CD4-positive, alpha-beta T cell treated with Interleukin-17A for 1 hour (primary cell): ENCODE measurements around the gene COA6.
"Not testable (repeated sequence)": the region's sequence is repeated elsewhere in the genome, so short reads cannot be mapped to it uniquely, and the experiment has no call there.

Source experiments
- DNase-seq: peaks from one replicate; pipeline ENCODE4 v3.0.0-alpha.2; 2020

Gene COA6

DNA sequence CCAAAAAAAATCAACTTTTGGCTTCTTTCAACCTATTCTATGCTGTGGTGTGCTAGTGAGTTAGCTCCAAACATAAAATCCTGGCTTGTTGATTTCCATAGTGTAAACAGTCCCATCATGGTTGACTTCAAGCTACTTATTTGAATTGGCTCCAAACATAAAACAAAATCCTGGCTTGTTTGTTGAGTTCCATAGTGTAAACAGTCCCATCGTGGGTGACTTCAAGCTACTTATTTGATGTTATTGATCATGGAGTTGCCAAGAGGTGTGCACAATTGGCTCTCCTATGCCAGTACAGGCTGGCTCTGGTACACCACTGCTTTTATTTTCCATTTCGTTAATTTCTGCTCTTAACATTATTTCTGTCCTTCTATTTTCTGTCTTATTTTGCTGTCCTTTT, 1.8 kb upstream of the COA6 start:
- DNase-seq = no peak

DNA sequence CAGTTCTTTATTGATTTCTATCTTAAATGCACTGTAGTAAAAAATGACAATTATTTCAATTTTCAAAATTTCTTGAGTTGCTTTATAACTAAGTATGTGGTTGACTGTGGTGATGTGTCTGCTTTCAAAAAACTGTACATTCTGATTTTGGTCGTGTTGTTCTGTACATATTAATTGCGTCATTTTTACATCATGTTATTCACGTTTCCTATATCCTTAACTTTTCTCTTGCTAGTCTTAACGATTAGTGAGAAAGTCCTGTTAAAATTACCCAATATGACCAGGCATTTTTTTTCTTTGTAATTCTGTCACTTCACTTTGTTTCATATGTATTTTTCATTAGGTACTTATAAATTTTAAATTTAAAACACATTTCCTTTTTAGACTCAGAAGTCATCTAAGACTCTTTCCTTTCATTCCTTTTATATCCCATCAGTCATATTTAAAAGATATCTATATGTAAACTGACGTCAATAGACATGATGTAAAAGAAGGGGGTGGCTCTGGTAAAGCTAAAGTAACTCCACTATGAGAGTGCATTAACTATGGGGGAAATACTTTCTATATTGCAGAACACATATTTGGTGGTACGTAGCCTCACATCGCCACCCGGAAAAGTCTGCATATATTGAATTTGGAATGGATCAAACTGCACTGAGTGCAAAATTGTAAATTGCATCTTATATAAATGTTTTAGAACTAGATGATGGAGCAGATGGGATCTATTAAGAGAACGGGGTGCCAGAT, 1.1 kb upstream of the COA6 start:
- no peak for DNase-seq

DNA sequence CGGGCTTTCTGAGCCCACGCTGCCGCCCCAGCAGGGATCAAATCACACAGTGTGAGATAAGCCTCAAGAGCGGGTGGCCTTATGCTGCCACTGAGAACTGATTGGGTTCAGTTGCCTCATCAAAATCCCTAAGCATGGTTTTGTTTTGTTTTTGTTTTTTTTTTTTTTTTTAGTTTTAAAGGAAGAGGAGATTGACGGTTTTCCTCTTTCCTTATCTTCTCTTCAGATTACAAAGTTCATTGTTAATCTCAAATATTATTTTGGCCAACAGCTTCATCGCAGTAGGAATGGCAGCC, 651 bp downstream of the COA6 start:
- no peak for DNase-seq

DNA sequence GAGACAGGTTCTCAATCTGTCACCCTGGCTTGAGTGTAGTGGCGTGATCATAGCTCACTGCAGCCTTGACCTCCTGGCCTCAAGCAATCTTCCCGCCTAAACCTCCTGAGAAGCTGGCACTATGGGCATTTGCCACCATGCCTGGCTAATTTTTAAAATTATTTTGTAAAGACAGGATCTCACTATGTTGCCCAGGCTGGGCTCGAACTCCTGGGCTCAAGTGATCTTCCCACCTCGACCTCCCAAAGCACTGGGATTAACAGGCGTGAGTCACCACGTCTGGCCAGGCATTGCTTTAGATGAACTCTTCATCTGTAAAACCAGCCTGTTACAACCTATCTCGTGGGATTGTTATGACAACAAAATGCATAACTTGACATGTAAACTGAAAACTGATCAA, 2.4 kb downstream of the COA6 start:
- DNase-seq = no peak

DNA sequence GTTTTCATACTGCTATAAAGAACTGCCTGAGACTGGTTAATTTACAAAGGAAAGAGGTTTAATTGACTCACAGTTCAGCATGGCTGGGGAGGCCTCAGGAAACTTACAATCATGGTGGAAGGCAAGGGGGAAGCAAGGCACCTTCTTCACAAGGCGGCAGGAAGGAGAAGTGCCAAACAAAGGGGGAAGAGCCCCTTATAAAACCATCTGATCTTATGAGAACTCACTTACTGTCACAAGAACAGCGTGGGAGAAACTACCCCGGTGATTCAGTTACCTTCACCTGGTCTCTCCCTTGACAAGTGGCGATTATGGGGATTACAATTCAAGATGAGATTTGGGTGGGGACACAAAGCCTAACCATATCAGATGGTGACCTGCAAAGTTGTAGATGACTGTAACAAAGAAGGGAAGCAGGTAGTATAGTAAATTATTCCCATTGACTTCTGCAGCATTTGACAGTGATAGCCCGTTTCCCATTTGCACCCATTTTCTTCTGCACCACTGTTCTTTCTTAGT, 6.4 kb downstream of the COA6 start:
- DNase-seq = not testable (repeated sequence)

DNA sequence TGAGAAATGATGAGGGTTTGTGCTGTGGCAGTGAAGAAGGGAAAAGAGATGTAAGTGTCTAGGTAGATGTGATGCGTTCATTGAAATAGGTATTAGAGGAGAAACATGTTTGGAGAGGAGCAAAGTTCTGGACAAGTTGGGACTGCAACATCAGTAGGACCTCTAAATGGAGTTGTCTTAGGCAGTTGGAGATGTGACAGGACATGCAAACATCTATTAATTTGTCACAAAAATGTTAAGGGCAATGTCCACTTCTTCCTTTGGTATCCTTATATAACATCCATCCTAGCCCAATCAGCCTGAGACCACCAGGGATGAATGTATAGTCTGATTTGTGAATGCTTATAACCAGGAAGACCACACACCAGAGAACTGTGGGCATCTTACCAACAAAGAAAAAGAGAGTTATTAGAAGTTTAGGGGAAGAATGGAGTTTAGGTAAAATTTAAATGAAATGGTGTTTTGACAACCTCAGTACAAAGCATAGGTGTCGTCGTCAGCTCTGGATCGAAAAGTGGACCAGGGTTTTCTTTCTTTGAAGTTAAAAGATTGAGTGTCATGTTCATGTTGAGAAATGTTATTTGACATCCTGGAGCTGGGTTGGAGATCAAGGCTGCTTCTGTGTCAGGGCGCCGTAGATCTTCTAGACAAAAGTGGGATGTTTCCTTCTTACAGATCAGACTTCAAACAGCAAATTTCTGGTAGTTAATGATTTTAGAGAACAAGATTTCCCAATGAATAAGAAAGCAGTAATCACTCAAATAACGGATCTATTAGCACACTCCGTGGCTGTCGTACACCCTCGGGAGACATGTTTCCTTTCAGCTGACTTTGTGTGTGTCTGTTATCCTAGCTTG, 8.7 kb downstream of the COA6 start:
- no peak for DNase-seq

DNA sequence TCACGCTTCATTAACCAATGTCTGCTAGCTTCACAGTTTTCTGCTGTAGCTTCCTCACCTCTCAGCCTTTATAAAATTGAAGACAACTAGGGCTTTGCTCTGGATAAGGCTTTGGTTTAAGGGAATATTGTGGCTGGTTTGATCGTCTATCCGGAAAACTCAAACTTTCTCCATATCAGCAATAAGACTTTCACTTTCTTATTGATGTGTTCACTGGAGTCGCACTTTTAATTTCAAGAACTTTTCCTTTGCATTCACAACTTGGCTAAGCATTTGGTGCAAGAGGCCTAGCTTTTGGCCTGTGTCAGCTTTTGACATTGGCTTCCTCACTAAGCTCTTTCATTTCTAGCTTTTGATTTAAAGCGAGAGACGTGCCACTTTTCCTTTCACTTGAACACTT, 12.9 kb downstream of the COA6 start:
- no peak for DNase-seq

DNA sequence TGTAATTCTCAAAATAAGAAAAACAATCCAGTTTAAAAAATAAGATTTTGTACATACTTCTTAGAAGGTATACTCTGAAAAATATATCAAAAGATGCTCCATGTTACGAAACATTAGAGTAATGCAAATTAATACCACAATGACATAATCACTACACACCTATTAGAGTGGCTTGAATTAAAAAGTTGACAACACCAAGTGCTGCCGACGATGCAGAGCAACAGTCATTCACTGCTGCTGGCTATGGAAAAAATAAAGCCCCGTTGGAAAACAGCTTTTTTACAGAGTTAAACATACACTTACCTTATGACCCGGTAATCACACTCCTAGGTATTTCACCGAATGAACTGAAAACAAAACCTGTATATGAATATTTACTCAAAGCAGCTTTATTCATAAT, 14.8 kb downstream of the COA6 start:
- no peak for DNase-seq

DNA sequence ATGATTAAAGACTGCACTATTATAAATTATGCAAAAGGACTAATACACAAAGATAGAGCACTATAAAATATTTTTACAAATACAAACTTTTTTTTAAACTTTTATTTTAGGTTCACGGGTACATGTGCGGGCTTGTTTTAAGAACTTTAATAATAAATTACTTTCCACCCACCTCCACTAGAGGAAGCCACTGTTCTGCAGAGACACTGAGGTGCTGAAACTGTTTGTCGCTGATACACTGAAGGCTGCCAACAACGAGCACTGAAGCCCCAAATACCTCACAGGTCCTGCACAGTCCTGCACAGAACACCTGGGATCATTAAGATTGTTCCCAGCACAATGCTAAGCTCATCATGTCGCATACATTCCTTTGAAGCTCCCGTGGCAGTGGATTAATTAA, 19.9 kb downstream of the COA6 start:
- DNase-seq = no peak

DNA sequence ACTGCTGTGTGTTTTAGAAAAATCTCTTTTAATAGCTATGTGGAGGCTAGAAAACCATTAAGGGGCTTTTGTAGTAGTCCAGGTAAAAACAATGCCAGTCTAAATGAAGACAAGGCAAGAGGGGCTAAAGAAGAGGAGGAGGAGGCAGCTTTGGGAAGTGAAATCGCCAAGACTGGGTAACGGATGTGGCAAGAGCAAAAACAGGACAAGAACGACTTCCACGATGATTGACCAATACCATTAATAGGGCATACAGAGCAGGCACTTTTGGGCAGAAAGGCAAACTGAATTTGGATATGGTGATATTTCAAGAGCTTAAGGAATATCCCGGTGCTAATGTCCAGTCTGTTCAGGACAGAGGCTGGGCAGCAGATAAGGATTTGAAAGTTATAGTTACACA, 22.0 kb downstream of the COA6 start:
- no peak for DNase-seq

DNA sequence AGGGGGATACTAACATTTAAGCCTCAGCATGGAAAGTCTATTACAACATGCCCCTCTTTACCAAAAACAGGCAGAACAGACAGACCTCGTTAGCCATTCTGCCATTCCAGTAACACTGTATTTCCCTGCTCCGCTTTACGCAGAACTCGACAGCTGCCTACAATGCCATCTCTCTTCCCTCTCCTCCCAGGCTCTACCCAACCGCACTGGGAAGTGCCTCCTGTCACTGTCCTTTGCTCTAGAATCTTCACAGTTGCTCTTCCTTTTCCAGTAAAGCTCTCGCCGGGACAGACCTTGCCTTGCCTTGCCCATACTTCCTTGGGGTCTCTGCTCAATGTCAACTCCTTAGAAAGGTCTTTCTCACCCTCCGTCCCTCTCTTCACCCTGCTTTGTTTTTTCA, 22.8 kb downstream of the COA6 start:
- no peak for DNase-seq

DNA sequence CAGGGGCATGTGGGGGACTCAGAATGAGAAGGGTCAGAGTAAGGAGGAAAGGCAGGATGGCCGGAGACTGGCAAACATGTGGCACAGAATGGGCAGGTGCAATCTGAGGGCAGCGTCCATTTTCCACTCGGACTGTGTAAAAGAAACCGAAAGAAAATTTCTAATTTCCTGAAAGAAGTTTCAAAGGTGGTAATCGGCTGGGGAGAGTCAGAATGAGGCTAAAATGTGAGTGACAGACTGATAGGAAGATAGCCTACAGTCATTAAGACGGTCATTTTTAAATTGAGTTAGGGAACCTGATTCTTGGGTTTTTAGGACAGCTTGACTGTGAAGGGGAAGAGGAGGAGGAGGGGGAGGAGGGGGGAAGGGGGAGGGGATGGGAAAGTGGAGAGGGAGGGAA, 23.6 kb downstream of the COA6 start:
- no peak for DNase-seq

DNA sequence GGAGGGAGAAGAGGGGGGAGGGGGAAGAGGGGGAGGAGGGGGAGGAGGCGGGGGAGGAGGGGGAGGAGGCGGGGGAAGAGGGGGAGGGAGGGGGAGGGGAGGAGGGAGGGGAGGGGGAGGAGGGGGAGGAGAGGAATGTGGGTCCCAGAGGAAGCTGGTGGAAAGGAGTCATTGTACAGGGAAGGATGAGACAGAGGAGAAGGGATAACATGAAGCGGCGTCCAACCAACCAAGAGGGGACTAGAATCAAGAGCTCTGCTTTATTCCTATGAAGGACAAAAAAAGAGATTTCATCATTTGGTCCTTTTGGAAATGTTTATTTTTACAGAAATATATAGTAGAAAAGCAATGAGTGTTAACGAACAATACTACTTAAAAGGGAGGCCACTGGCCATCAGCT, 24.5 kb downstream of the COA6 start:
- no peak for DNase-seq

DNA sequence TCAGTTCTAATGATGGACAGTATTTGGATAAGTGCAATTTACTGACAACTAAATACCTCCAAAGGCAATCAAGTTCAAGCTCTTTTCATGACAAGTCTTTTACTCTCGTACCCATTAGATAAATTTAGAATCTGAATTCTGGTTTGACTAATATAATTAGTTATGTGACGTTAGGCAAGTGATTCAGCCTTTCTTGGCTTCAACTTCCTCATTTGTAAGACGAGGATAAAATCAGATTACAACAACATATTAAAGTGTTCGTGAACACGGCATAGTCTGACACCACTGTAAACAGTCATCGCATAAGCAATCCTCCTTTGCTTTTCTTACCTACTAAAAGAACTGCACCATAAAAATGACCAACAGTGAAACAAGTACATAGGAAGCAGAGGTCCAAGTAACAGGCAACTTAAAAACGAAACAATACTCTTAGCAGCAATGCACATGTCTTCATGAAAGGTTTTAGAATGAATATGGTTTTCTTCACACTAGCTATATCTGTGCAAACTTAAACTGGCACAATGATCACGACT, 25.7 kb downstream of the COA6 start:
- DNase-seq = peak; percentile 16

DNA sequence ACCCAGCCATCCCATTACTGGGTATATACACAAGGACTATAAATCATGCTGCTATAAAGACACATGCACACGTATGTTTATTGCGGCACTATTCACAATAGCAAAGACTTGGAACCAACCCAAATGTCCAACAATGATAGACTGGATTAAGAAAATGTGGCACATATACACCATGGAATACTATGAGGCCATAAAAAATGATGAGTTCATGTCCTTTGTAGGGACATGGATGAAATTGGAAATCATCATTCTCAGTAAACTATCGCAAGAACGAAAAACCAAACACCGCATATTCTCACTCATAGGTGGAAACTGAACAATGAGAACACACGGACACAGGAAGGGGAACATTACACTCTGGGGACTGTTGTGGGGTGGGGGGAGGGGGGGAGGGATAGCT, 26.3 kb downstream of the COA6 start:
- DNase-seq = not testable (repeated sequence)

DNA sequence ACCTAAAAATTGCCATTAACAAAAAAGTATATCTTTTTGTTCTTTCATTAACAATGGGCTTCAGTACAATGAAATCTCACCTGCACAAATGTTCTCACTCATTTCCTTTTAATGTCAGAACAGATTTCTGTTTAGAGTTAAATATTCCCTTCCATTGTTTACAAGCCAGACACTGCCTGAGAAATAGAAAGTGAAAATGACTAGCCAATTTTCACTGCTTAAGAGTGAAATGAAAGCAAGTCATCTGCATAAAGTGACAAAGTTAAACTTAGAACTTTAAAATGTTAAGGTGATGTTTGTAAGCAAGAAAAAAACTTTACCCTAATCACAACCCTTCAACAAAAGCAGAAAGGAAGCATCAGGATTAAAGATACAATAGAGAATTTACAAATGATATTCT, 27.5 kb downstream of the COA6 start:
- DNase-seq = peak; percentile 52

DNA sequence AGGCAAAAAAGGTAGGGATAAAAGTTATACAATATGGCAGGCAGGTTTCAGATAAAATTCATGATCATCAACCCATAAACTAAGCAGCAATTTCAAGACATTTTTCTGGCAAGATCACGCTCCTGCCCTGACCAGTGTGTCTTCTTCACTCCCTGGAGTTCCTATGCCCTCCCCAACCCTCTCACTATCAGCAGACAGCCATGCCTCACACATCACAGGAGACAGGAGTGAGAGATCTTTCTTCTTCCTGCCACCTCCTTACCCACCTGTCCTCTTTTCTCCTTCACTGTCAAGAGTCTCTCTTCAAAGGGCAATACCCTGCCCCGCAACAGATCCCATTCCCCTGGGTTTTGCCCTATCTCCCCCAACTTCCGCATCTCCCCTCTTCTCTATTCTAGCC, 28.4 kb downstream of the COA6 start:
- DNase-seq = no peak

DNA sequence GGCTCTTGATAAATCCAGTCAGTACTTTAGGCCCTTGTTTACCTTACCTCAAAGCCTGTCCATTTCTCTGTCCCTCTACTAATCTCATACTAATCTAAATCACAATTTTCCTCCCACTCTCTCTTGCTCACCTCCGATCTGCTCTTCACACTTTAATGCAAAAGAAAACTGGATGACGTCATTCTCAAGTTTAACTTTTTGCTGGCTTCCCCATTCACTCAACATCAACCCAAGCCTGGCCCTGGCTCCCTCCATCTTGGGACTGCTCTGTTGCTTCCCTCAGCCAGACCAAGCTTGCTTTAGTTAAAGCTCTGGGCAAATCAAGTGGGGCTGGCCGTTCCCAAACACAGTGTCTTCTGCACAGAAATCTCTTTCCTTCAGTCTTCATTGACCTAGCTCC, 29.7 kb downstream of the COA6 start:
- DNase-seq = no peak

DNA sequence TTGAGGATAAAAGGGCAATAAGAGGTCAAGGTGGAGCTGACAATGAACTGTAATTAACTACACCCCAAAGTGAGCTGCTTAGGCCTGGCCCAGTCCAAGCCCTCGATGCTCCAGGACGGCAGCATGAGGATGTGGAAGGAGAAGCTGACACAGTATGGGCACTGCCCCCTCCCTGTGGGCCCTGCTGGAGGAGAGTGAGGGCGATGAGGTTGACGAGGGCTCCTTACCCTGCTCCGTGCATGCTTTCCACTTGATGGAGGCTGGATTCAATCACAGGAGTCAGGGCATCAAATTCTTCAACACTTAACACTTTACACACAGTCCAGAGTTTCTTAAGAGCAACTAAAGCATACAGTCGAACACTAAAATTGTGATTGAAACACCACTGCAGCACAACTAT, 32.4 kb downstream of the COA6 start:
- no peak for DNase-seq

DNA sequence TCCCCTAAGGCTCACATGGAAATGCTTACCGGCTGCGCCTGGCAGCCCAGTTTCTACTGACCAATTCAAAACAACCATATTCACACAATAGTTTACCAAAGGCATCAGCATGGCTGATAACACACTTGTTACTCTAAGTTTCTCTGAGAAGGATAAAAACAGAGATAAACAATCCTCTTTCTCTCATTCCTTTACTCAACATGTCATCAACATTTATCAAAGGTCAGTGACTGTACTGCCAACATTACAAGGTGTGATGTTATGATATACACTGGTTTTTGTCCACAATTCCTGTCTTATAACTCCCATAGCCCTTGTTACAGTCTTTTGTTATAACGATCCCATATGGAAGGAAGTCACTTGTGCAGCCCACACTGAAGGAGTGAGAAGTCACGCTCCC, 33.6 kb downstream of the COA6 start:
- DNase-seq = no peak

DNA sequence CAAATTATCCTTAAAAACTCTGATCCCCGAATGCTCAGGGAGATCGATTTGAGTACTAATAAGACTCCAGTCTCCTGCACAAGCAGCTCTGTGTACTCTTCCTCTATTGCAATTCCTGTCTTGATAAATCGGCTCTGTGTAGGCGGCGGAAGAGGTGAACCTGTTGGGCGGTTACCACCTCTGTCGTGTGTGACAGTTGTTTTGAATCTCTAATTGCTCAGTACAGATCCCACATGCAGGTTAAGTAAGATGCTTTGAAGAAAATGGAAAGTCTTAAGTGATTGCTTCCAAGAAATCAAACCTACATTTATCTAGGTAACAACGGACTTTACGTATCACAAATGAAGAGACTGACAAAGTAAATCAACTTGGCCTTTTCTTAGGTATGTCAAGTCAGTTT, 35.5 kb downstream of the COA6 start:
- peak; percentile 71 for DNase-seq

DNA sequence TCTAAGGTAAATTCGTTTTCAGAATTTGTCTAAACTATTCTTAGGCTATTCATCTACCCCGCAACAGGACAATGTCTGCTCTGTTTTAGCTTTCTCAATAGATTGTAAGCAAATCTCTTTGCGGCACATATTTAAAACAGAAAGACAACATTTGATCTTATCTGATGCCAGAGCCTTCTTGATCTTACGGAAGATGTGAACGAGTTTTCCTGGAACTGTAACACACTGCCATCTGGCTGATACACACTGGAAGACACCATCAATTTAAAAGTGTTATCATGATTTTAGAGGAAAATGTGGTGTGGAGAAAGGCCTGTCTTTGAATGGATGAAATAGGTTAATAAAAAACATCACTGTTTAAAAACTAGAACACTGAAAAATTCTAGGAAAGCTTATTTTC, 36.1 kb downstream of the COA6 start:
- DNase-seq = peak; percentile 71

DNA sequence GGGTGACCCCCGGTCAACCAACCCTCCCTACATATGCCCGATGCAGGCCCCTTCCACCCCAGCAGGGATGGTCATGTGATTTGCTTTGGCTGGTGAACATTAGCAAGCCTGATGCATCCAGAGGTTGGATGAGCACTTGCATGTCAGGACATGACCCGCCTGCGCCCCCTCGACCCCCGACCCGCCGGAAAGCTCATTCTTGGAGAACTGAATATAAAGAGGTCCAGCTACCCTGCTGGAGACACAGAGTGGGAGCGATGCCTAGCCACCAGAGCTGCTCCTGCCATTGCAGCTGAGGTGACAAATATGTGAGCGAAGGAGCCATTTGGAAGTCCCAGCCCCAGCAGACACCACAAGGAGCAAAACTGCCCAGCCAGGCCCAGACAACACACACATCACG, 39.6 kb downstream of the COA6 start:
- DNase-seq = no peak

DNA sequence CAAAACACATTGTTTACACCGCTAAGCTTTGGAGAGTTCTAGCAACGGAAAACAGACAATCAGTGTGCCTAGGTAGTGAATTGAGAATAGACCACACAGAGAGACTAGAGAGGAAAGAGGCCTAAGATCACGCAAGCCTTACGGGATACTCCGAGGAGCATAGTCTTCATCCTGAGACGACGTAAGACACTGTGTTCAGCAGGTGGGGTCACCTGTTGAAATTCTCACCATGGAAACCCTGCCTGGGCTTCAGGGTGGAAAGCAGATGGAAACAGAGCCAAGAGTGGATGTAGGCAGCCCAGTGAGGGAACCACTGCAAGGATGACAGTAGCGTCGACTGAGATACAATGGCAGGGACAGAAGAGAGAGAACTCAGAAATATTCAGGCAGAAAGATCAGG, 40.2 kb downstream of the COA6 start:
- no peak for DNase-seq
